Measurements from ENCODE around the gene METRNL.
A peak's percentile ranks its signal among the peaks of the same experiment; 100 is the strongest.

METRNL gene

GRCh38 chr17:83075270-83075880 is 4.0 kb upstream of the METRNL start:
- Histone ChIP-seq H2AFZ (ENCODE audit: low read length, unreplicated experiment) (no peak overlapping the region), H3K4me1 (ENCODE audit: control insufficient read depth, insufficient read depth, low read length, unreplicated experiment) (no peaks in the 10 kb centered on the region), H3K36me3 (ENCODE audit: insufficient read depth, low read length) (no peaks in the 10 kb centered on the region), H3K27ac (ENCODE audit: low read depth, low read length) (no peak overlapping the region), H3K4me3 (ENCODE audit: low read depth, low read length) (no peak overlapping the region), H3K79me2 (ENCODE audit: control insufficient read depth, insufficient read depth, low read length, unreplicated experiment) (peaks cover 4% of the 10 kb centered on the region), H3K27me3 (ENCODE audit: insufficient read depth, low read length) (peaks cover 13% of the 10 kb centered on the region; the same call in 1 of the 2 replicates)

DNA sequence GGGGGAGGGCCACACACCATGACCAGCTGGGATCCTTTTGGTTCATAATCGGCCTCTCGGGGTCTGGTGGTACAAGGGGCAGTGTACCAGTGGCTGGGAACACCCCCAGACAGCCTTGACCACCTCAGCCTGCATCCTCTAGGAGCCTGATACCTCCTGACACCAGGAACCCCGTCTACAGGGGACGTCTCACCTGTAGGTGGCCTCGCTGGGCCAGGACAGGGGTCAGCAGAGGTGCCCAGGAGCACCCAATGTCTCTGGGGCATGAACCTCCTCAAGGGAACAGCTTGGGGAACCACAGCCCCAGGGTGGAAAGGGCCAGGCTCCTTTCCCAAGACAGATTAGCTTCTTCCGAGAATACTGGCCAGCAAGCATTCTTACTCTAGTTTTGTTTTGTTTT is 2.5 kb upstream of the METRNL start:
- no peak overlapping the region for H3K4me3 ChIP-seq (ENCODE audit: low read depth, low read length)
- H2AFZ ChIP-seq (ENCODE audit: low read length, unreplicated experiment): no peak overlapping the region
- peaks cover 15% of the 10 kb centered on the region for H3K79me2 ChIP-seq (ENCODE audit: control insufficient read depth, insufficient read depth, low read length, unreplicated experiment)
- H3K4me1 ChIP-seq (ENCODE audit: control insufficient read depth, insufficient read depth, low read length, unreplicated experiment): peaks cover 5% of the 10 kb centered on the region
- peaks cover 13% of the 10 kb centered on the region; the same call in 1 of the 2 replicates for H3K27me3 ChIP-seq (ENCODE audit: insufficient read depth, low read length)
- no peaks in the 10 kb centered on the region for H3K36me3 ChIP-seq (ENCODE audit: insufficient read depth, low read length)
- no peak overlapping the region for H3K27ac ChIP-seq (ENCODE audit: low read depth, low read length)

- H3K79me2 ChIP-seq (ENCODE audit: control insufficient read depth, insufficient read depth, low read length, unreplicated experiment): peaks cover 19% of the 10 kb centered on the region
- no peak overlapping the region for H3K27ac ChIP-seq (ENCODE audit: low read depth, low read length)
- H2AFZ ChIP-seq (ENCODE audit: low read length, unreplicated experiment): no peak overlapping the region
- H3K27me3 ChIP-seq (ENCODE audit: insufficient read depth, low read length): peaks cover 13% of the 10 kb centered on the region; the same call in 1 of the 2 replicates
- no peaks in the 10 kb centered on the region for H3K36me3 ChIP-seq (ENCODE audit: insufficient read depth, low read length)
- peaks cover 10% of the 10 kb centered on the region for H3K4me1 ChIP-seq (ENCODE audit: control insufficient read depth, insufficient read depth, low read length, unreplicated experiment)
- H3K4me3 ChIP-seq (ENCODE audit: low read depth, low read length): no peak overlapping the region
Measured at GRCh38 chr17:83077411-83077810, 2.0 kb upstream of the METRNL start.

GRCh38 chr17:83077939-83078338 is 1.5 kb upstream of the METRNL start:
- H3K79me2 ChIP-seq (ENCODE audit: control insufficient read depth, insufficient read depth, low read length, unreplicated experiment): peaks cover 25% of the 10 kb centered on the region
- H3K4me1 ChIP-seq (ENCODE audit: control insufficient read depth, insufficient read depth, low read length, unreplicated experiment): peaks cover 15% of the 10 kb centered on the region
- H3K27me3 ChIP-seq (ENCODE audit: insufficient read depth, low read length): peaks cover 13% of the 10 kb centered on the region; the same call in 1 of the 2 replicates
- H3K27ac ChIP-seq (ENCODE audit: low read depth, low read length): no peak overlapping the region
- H3K36me3 ChIP-seq (ENCODE audit: insufficient read depth, low read length): no peaks in the 10 kb centered on the region
- no peak overlapping the region for H2AFZ ChIP-seq (ENCODE audit: low read length, unreplicated experiment)
- no peak overlapping the region for H3K4me3 ChIP-seq (ENCODE audit: low read depth, low read length)

- H3K4me3 ChIP-seq (ENCODE audit: low read depth, low read length): peak overlapping the region; percentile 82
- peaks cover 22% of the 10 kb centered on the region for H3K4me1 ChIP-seq (ENCODE audit: control insufficient read depth, insufficient read depth, low read length, unreplicated experiment)
- H3K27me3 ChIP-seq (ENCODE audit: insufficient read depth, low read length): peaks cover 13% of the 10 kb centered on the region; the same call in 1 of the 2 replicates
- H2AFZ ChIP-seq (ENCODE audit: low read length, unreplicated experiment): peak overlapping the region; percentile 81
- no peak overlapping the region for H3K27ac ChIP-seq (ENCODE audit: low read depth, low read length)
- peaks cover 26% of the 10 kb centered on the region for H3K79me2 ChIP-seq (ENCODE audit: control insufficient read depth, insufficient read depth, low read length, unreplicated experiment)
- no peaks in the 10 kb centered on the region for H3K36me3 ChIP-seq (ENCODE audit: insufficient read depth, low read length)
Measured at GRCh38 chr17:83078378-83079351, 744 bp upstream of the METRNL start.

- Histone ChIP-seq H3K27ac (ENCODE audit: low read depth, low read length) (peak overlapping the region; percentile 26; the same call in 1 of the 2 replicates), H3K4me3 (ENCODE audit: low read depth, low read length) (peak overlapping the region; percentile 79), H3K79me2 (ENCODE audit: control insufficient read depth, insufficient read depth, low read length, unreplicated experiment) (peaks cover 35% of the 10 kb centered on the region), H3K27me3 (ENCODE audit: insufficient read depth, low read length) (peaks cover 13% of the 10 kb centered on the region; the same call in 1 of the 2 replicates), H3K4me1 (ENCODE audit: control insufficient read depth, insufficient read depth, low read length, unreplicated experiment) (peaks cover 35% of the 10 kb centered on the region), H3K36me3 (ENCODE audit: insufficient read depth, low read length) (no peaks in the 10 kb centered on the region), H2AFZ (ENCODE audit: low read length, unreplicated experiment) (no peak overlapping the region)
Measured at GRCh38 chr17:83079766-83080578, 563 bp downstream of the METRNL start.

DNA sequence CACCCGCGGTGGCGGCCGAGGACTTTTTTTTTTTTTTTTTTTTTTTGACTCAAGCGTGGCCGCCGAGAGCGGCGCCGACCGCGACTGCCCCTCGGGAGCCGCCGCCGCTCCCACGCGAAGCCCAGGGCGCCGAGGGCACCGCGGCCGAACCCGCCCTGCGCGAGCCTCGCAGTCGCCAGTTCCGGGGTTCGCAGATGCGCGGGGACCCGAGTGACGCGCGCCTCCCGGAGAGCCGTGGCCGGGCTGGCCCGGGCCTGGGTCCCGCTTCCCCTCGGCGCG is 1.1 kb downstream of the METRNL start:
- Histone ChIP-seq H3K27ac (ENCODE audit: low read depth, low read length) (peak overlapping the region; percentile 89; the same call in 1 of the 2 replicates), H3K4me1 (ENCODE audit: control insufficient read depth, insufficient read depth, low read length, unreplicated experiment) (peaks cover 41% of the 10 kb centered on the region), H3K36me3 (ENCODE audit: insufficient read depth, low read length) (no peaks in the 10 kb centered on the region), H3K79me2 (ENCODE audit: control insufficient read depth, insufficient read depth, low read length, unreplicated experiment) (peaks cover 40% of the 10 kb centered on the region), H3K27me3 (ENCODE audit: insufficient read depth, low read length) (peaks cover 13% of the 10 kb centered on the region; the same call in 1 of the 2 replicates), H3K4me3 (ENCODE audit: low read depth, low read length) (peak overlapping the region; percentile 79), H2AFZ (ENCODE audit: low read length, unreplicated experiment) (no peak overlapping the region)

DNA sequence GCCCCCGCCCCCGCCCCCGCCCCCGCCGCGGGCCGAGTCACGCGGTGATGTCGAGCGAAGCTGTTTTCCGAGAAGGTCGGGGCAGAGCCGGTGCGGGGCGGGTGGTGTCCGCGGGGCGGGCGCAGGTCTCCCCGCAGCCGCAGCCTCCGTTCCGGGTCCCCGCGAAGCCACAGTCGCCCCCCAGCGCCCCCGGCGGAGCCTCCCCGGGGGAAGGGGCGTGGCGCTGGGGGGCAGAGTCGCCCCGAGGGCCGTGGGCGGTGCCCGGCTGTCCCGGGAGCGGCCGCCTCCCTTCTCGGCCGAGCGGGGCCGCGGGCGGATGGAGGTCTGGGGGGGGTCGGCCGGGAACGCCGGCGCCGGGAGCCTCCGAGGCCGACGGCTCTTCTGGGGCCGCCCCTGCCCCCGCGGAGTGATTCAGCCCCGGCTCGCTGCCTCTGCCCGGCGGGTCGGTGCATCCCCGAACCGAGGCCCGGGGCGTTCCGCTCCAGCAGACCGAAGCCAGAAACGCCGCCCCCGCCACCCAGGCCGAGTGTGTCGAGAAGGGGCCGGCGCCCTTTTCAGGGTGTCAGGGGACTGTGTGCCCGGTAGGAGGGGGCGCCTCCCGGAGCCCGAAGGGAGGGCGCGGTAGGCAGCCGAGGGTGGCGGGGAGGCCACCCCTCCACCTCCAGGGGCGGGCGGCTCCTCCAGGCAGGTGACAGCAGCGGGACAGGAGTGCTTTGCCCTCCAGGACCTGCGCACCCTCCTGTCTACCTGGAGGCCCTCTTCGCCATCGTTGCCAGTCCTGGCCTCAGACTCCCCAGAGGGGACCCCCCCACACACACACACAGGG is 1.7 kb downstream of the METRNL start:
- peaks cover 13% of the 10 kb centered on the region; the same call in 1 of the 2 replicates for H3K27me3 ChIP-seq (ENCODE audit: insufficient read depth, low read length)
- peak overlapping the region; percentile 79 for H3K4me3 ChIP-seq (ENCODE audit: low read depth, low read length)
- H3K27ac ChIP-seq (ENCODE audit: low read depth, low read length): peak overlapping the region; percentile 89
- H3K79me2 ChIP-seq (ENCODE audit: control insufficient read depth, insufficient read depth, low read length, unreplicated experiment): peaks cover 46% of the 10 kb centered on the region
- no peak overlapping the region for H2AFZ ChIP-seq (ENCODE audit: low read length, unreplicated experiment)
- peaks cover 1% of the 10 kb centered on the region; the same call in 1 of the 2 replicates for H3K36me3 ChIP-seq (ENCODE audit: insufficient read depth, low read length)
- H3K4me1 ChIP-seq (ENCODE audit: control insufficient read depth, insufficient read depth, low read length, unreplicated experiment): peaks cover 44% of the 10 kb centered on the region

GRCh38 chr17:83081684-83082201 is 2.3 kb downstream of the METRNL start:
- Histone ChIP-seq H3K27me3 (ENCODE audit: insufficient read depth, low read length) (peaks cover 13% of the 10 kb centered on the region; the same call in 1 of the 2 replicates), H3K27ac (ENCODE audit: low read depth, low read length) (peak overlapping the region; percentile 89), H3K4me3 (ENCODE audit: low read depth, low read length) (peak overlapping the region; percentile 79), H3K79me2 (ENCODE audit: control insufficient read depth, insufficient read depth, low read length, unreplicated experiment) (peaks cover 52% of the 10 kb centered on the region), H3K4me1 (ENCODE audit: control insufficient read depth, insufficient read depth, low read length, unreplicated experiment) (peaks cover 44% of the 10 kb centered on the region), H2AFZ (ENCODE audit: low read length, unreplicated experiment) (no peak overlapping the region), H3K36me3 (ENCODE audit: insufficient read depth, low read length) (peaks cover 6% of the 10 kb centered on the region; the same call in 1 of the 2 replicates)
